Keratinocyte (primary cell): Measurements from ENCODE around the gene PIGS. TPM values are rescaled to one million over a fixed set of nuclear protein-coding genes. Genes with fewer than 3 reads are reported as not detected.
"Not testable (repeated sequence)": the region's sequence is repeated elsewhere in the genome, so short reads cannot be mapped to it uniquely, and the experiment has no call there.

Experiments
- DNase-seq: peaks from one replicate; pipeline ENCODE4 v3.0.0-alpha.2; 2011; ENCODE audit warnings: low read depth, missing footprints, low spot score
- FAIRE-seq: peaks from 2 replicates; lab custom pipeline; 2011; peaks lifted over from hg19 to GRCh38; lab: Jason Lieb, UNC
- H2AFZ ChIP-seq: 2 replicates; pipeline ENCODE4 v1.6.0; 2012; ENCODE audit warnings: low read length, control low read depth, inconsistent platforms; ENCODE audit not compliant: control insufficient read depth
- H3K27ac ChIP-seq: 2 replicates; pipeline ENCODE4 v1.5.1; 2011; ENCODE audit warnings: low read length; ENCODE audit not compliant: control insufficient read depth, insufficient read depth
- H3K27me3 ChIP-seq: 3 replicates; pipeline ENCODE4 v1.6.0; 2011; ENCODE audit warnings: low read length; ENCODE audit not compliant: control insufficient read depth, insufficient read depth; ENCODE audit errors: extremely low read depth
- H3K36me3 ChIP-seq, 2 experiments: 2 replicates in 1 of 2; 3 replicates in 1 of 2; pipeline ENCODE4 v1.5.1; 2011; ENCODE audit warnings: low read length in 2 of 2, mild to moderate bottlenecking in 1 of 2; ENCODE audit not compliant: control insufficient read depth in 2 of 2, insufficient read depth in 2 of 2; ENCODE audit errors: extremely low read depth in 1 of 2
- H3K4me1 ChIP-seq: 3 replicates; pipeline ENCODE4 v1.5.1; 2011; ENCODE audit warnings: low read length; ENCODE audit not compliant: control insufficient read depth, insufficient read depth; ENCODE audit errors: extremely low read depth
- H3K4me2 ChIP-seq: 3 replicates; pipeline ENCODE4 v1.6.0; 2011; ENCODE audit warnings: low read depth, low read length; ENCODE audit not compliant: control insufficient read depth, insufficient read depth; ENCODE audit errors: extremely low read depth
- H3K4me3 ChIP-seq, 3 experiments: fragments of 200-600 bp in 1 of 3; sonication (generic) in 1 of 3; 2 replicates in 2 of 3; 3 replicates in 1 of 3; pipeline ENCODE4 v1.5.1; 2011 to 2016; ENCODE audit warnings: low read length in 3 of 3, mild to moderate bottlenecking in 3 of 3, control low read depth in 2 of 3, inconsistent platforms in 1 of 3, low read depth in 1 of 3, mixed read lengths in 1 of 3, mixed run types in 1 of 3, moderate library complexity in 1 of 3; ENCODE audit not compliant: control insufficient read depth in 2 of 3, insufficient read depth in 2 of 3; ENCODE audit errors: extremely low read depth in 1 of 3
- H3K79me2 ChIP-seq: 2 replicates; pipeline ENCODE4 v1.6.0; 2012; ENCODE audit warnings: low read length; ENCODE audit not compliant: control insufficient read depth, insufficient read depth
- H3K9ac ChIP-seq: 3 replicates; pipeline ENCODE4 v1.6.0; 2011; ENCODE audit warnings: low read length; ENCODE audit not compliant: control insufficient read depth, insufficient read depth; ENCODE audit errors: extremely low read depth
- H3K9me1 ChIP-seq: 3 replicates; pipeline ENCODE4 v1.6.0; 2011; ENCODE audit warnings: low read length; ENCODE audit not compliant: control insufficient read depth, insufficient read depth; ENCODE audit errors: extremely low read depth
- H3K9me3 ChIP-seq: 2 replicates; pipeline ENCODE4 v1.5.1; 2012; ENCODE audit warnings: low read depth, low read length; ENCODE audit not compliant: control insufficient read depth
- H4K20me1 ChIP-seq: 3 replicates; pipeline ENCODE4 v1.6.0; 2011; ENCODE audit warnings: low read length; ENCODE audit not compliant: control insufficient read depth, insufficient read depth; ENCODE audit errors: extremely low read depth
- EZH2 ChIP-seq: IDR thresholded peaks from one replicate; pipeline ENCODE4 v1.6.1; 2012; ENCODE audit warnings: inconsistent platforms, mild to moderate bottlenecking, low read length, moderate library complexity
- dilution Hi-C: fragments of 300-500 bp; cut with MboI; formaldehyde crosslinking; loops from one replicate; pipeline ENCODE4 v1.7.0; 2020; ENCODE audit warnings: low sequenced_read_pairs; ENCODE audit not compliant: extremely low pct_ligation_motif_present
- polyA plus RNA-seq, 5 experiments: library from polyadenylated mRNA; depleted of rRNA in 3 of 5; stranded (reverse) in 3 of 5; stranded (forward) in 1 of 5; unstranded in 1 of 5; fragments of >200 nt; gene quantifications; 1 replicate in 1 of 5; 2 replicates in 3 of 5; 3 replicates in 1 of 5; pipeline versions ENCODE4 v1.2.1 to v1.2.3, GENCODE V29; 2011 to 2012; ENCODE audit warnings: missing spikeins in 2 of 5, low read depth in 1 of 5, low replicate concordance in 1 of 5
- TF ChIP-seq, protein P1 (sequence below), 3 experiments: IDR thresholded peaks in 1 of 3; conservative IDR thresholded peaks in 1 of 3; optimal IDR thresholded peaks in 1 of 3; 2 replicates in 2 of 3; 3 replicates in 1 of 3; pipeline versions ENCODE3 to v1.5.1; 2011; ENCODE audit warnings: low read length in 3 of 3, mild to moderate bottlenecking in 3 of 3, moderate library complexity in 2 of 3, control low read depth in 1 of 3, inconsistent platforms in 1 of 3; ENCODE audit not compliant: insufficient read depth in 2 of 3; ENCODE audit errors: extremely low read depth in 1 of 3

PIGS gene
- polyA plus RNA-seq, 1 donor (not counting 4 experiments of a cell fraction or from before 2014, with no cell fraction given) = 33.6 TPM

DNA sequence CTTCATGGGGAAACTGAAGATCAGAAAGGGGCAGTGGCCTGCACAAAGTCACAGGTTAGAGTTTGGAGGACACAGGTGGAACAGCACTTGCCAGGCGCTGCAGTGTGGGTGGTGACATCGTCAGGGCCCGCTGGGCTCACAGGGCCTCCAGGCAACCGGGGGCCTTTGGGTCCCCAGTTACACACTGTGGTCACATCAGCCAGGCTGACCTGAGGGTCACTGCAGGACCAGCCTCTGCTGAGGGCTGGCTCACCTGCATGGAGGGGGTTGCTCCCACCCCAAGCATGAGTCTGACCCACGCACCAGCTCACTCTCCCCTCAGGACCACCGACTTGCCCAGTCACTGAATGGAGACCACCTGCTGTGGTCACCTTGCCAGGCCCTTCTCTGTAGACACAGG is 48.1 kb downstream of the PIGS start:
- H3K4me2 ChIP-seq = no peak overlapping the region
- H3K79me2 ChIP-seq = no peaks in the 10 kb centered on the region
- no peak overlapping the region for H3K4me3 ChIP-seq
- H3K9ac ChIP-seq = no peak overlapping the region
- TF ChIP-seq EZH2 = no peak
- TF ChIP-seq, protein P1, sequence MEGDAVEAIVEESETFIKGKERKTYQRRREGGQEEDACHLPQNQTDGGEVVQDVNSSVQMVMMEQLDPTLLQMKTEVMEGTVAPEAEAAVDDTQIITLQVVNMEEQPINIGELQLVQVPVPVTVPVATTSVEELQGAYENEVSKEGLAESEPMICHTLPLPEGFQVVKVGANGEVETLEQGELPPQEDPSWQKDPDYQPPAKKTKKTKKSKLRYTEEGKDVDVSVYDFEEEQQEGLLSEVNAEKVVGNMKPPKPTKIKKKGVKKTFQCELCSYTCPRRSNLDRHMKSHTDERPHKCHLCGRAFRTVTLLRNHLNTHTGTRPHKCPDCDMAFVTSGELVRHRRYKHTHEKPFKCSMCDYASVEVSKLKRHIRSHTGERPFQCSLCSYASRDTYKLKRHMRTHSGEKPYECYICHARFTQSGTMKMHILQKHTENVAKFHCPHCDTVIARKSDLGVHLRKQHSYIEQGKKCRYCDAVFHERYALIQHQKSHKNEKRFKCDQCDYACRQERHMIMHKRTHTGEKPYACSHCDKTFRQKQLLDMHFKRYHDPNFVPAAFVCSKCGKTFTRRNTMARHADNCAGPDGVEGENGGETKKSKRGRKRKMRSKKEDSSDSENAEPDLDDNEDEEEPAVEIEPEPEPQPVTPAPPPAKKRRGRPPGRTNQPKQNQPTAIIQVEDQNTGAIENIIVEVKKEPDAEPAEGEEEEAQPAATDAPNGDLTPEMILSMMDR (optimal IDR thresholded peaks at IDR 0.05 in 1 of 3, IDR thresholded peaks at IDR 0.05 in 1 of 3, conservative IDR thresholded peaks at IDR 0.05 in 1 of 3; ENCODE audit: extremely low read depth in 1 of 3, insufficient read depth in 2 of 3, low read length in 3 of 3) = no peak
- H2AFZ ChIP-seq = no peak overlapping the region
- no peak overlapping the region for H3K27ac ChIP-seq
- H3K9me3 ChIP-seq = no peaks in the 10 kb centered on the region
- DNase-seq (no peak), FAIRE-seq (no peak)
- dilution Hi-C loops = no loop called here
- H3K27me3 ChIP-seq = no peaks in the 10 kb centered on the region
- no peaks in the 10 kb centered on the region for H3K36me3 ChIP-seq
- H3K9me1 ChIP-seq = no peaks in the 10 kb centered on the region
- H4K20me1 ChIP-seq = no peaks in the 10 kb centered on the region
- H3K4me1 ChIP-seq = peaks cover 14% of the 10 kb centered on the region

GRCh38 chr17:28522281-28522680 is 49.0 kb downstream of the PIGS start:
- H3K4me2 ChIP-seq, H3K36me3 ChIP-seq, dilution Hi-C loops, H3K79me2 ChIP-seq, DNase-seq, H4K20me1 ChIP-seq, H3K4me3 ChIP-seq, FAIRE-seq, H2AFZ ChIP-seq, H3K9me3 ChIP-seq, H3K4me1 ChIP-seq, H3K27me3 ChIP-seq, H3K9ac ChIP-seq, H3K27ac ChIP-seq, H3K9me1 ChIP-seq: not testable (repeated sequence)
